Activated effector memory CD4-positive, alpha-beta T cell treated with Interleukin-2 at 50 U/mL for 16 hours (primary cell): ENCODE data around the gene CCDC175.

Experiments
- DNase-seq: peaks from one replicate; pipeline ENCODE4 v3.0.0-alpha.2; 2020

CCDC175 gene

DNA sequence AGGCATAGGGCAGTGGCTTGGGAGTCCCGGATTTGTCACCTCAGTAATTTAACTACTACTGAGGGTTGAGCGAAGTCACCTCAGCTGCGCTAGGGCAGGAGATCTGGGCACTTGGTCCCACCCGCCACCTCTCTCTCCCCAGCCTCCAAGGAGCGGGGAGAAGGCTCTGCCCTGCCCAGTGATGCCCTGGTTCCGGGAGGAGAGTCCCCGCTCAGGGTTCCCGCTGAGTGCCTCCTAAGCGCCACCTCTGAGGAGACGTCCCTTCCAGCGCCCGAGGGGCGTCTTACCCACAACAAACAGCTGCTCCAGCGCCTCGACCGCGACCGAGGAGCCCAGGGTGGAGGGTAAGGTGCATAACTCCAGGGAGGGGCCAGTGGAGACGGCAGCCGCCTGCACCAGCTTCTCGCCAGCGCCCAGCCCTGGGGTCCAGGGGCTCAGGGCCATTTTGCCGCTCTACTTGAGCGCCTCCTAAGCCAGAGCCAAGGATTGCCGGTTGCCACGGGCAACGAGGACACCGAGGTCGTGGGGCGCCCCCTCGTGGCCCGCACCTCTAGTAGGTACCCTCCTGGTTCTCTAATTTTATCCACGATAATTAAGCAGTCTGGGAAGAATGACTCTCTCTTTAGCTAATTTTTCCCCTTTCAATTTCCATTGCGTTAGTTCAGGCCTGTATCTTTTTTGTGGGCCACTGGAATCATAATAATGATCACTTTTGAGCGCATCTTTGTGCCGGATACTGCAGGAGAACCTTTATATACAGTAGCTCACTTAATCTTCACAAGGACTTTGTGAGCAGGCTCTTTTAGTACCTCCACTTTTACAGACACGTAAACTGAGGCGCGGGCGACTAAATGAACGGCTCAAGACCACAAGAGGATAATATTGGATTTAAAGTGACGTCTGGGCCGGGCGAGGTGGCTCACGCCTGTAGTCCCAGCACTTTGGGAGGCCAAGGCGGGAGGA is at the start of gene CCDC175:
Gene CCDC175, minus strand, starts transcription at position 481 of the 963 bp plus-strand sequence. Its CDS starts 37 bp downstream, at position 444.
- peak; percentile 58 for DNase-seq

DNA sequence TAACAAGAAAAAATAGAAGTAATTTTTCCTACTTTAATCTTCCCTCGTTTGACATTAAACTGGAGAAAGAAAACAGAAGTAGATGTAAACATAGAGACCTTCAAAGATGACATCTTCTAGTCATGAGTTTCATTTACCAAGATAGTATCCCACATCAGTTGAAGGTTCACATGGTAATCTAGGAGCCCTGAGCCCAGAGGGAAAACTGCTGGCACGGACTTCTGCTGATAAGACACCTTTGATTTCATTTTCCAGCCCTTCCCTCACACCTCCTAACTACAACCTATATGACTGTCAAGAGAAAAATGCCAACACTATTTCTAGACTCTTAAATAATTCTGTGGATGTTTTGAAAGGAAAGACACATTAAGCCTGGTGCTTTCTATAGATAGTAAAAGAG is 46.0 kb upstream of the CCDC175 start:
- DNase-seq, result no peak

DNA sequence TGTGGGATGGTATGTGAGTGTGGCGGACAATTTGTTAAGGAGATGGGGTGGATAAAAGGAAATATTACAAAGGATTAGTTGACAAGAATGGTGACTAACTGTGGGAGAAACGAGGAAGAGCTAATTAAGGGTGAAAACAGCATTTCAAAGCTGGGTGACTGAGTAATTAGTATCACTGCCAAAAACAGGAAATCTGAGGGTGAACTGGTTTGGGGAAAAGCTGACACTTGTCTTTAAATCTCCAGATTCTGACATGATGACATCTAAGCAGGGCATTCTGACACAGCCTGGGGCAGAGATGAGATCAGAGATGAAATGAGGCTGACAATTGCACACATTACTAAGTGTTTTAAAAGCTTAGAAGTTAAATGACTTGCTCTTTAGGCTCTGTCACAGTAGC is 42.4 kb upstream of the CCDC175 start:
- no peak for DNase-seq

DNA sequence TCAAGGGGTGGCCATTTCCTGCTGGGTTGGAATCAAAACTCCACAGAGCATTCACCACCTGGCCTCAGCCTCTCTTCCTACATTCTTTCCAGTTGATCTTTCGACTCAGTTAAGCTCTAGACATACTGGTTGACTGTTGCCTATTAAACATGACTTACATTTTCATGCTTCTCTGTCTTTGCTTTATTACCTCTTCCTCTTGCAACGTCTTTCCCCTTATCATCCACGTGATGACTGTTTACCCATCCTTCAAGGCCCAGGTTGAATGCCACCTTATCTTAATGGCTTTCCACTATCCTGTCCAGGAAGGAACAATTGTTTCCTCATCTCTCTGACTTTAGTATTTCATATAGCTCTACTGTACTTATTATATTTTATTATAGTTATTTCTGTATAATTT is 24.4 kb upstream of the CCDC175 start:
- DNase-seq, result no peak

DNA sequence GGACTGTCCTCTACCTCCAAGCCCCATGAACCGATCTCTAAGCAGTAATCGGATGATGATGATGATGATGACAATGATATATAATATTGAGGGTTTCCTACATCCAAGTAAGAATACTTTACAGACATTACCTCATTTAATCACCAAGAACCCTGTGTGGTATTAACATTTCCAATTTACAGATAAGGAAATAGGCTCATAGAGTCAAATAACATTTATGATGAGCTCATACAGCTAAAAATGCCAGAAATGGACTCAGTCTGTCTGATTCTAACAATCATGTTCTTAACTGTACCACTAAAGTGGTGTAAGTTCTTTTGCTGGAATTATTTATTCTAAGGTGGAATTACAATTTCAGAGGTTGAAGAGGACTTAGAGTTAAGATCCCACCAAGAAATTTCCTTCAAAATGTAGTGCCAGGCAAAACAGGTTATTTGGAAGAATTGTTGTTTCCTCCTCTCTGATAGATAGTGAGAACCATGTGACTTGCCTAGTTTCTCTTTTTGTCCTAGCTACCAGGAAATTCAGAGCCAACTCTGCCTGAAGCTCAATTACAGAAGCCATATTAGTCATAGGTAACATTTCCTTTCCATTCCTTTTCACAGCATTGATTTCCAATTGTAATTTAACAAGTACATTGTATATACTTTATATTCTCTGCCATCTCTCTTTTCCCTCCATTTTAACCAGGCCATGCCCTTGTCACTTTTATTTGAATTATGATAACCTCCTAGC is 23.8 kb upstream of the CCDC175 start:
- no peak for DNase-seq

DNA sequence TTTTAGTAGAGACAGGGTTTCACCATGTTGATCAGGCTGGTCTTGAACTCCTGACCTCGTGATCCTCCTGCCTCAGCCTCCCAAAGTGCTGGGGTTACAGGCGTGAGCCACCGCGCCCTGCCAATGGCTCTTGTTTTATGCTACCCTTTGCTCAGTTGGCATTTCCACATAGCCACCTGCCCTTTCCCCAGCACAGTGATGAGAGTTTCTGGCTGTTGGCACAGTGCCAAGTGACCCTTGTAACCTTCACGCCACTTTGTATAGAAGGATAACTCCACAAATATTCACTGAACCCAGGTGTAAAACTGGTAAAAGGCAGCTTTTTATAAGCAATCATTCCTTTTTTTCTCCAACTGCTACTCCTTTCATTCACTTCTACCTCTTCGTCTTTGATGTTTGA is 18.5 kb upstream of the CCDC175 start:
- DNase-seq, result no peak

DNA sequence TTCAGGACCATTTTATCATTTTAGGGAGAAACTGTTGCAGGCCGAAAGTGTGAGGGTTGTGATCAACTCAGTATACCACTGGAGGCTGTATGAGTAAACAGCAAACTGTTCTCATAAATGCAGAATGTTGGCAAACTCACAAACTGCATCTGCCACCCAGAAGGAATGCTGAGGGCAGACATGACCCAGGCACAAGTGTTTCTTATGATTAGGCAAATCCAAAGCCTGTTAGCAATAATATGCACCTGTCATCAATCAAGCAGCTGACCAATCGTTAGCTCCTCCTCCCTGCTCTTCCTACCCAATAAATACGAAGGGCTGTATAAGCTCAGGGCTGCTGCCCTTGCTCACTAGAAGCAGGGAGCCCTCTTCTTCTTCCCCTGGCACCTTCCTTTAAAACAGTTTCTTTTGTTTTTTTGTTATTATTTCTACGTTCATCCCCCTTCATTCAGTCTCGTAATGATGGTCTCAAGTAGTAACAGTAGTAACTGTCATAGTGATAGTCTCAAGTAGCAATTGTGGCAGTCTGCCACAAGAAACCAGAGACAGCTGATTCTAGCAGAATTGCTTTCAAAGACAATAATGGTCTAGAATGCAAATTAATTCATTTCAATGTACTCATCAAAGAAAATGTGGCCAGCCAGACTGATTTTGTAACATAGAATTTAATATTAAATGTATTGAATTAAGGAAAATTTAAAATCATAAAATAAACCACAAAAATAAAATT is 15.2 kb upstream of the CCDC175 start:
- DNase-seq, result no peak

DNA sequence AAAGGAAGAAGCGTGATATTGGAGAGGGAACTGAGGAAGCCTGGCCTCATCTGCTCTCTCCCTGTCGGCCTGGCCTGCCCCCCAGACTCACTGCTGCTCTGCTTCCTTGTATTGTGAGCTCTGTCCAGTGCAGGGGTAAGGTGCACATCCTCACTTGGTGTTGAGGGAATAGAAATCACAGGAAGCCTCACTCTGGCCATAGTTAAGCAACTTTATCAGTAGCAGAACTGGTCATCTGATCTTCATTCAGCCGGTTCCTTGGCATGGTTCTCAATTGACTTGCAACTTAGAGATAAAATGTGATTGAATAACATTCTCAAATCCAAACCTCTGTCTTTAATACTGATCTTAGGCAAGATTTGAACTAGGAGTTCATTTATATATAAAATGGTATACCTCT is 11.5 kb upstream of the CCDC175 start:
- no peak for DNase-seq

DNA sequence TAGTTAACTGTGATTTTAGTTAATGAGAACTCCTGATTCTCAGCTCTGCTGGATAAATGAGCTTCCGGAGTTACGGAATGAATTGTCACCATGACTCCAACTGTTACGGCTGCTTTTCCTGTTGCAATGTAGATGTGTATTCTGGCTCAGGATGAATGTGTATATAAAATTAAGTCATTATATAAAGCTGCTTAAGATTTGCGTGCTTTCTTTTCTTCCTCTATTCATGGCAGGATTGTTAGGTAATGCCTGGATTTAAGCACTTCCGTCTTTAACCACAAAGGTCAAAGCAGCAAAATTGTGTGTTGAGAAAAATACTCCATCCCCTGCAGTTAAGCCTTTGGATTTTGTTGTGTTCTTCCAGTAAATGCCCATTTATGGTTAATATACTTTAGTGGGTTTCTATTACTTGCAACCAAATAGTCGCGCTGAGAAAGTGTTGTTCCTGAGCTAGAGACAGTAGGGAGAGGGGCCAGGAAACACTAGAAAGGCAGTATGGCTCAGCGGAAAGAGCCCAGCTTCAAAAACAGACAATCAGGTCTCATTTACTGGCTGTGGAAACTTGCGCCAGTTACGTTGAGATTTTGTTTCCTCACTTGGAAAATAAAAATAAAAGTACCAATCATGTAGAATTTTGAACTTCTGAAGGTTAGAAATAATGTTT is 9.4 kb upstream of the CCDC175 start:
- DNase-seq, result no peak

DNA sequence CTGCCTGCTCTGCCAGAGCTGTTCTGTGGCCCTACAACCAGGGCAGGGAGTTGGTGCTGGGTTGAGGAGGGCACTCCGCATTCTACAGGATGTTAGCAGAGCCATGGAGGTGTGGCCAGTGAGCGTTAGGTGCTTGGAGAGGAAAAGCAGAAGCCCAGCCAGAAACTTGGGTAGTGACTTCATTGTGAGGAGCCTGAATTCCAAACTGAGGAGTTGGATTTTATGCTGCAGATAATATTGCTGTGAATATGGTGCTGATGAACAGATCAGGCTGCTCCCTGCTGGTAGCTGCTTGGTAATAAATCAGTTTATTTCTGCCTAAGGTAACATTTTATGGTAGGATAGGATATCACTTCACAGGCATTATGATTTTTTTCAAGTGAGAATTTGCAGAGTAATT is 7.1 kb upstream of the CCDC175 start:
- DNase-seq, result no peak

DNA sequence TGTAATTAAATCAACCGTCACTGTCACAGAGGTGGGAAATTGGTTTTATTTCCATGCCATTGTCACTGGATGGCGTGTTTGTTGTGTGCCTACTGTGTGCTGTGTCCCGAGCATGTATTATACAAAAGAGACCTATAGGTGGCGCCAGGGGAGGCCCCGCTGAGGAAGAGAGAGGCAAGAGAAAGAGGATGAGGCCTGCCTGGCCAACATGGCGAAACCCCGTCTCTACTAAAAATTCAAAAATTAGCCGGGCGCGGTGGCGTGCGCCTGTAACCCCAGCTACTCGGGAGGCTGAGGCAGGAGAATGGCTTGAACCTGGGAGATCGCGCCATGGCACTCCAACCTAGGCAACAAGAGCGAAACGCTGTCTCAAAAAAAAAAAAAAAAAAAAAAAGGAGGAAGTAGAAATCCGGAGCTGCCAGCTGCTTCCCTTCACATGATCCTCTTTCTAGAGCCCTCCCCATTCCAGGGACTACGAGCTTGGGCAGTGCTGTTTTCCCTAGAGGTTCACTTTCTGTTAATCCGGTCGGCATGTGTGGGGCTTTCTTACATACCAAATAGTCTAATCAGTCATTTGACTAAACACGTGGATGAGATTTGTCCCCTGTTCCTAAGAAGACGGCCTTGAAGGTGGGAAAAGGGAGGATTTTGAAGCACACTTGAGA is 6.4 kb upstream of the CCDC175 start:
- no peak for DNase-seq

DNA sequence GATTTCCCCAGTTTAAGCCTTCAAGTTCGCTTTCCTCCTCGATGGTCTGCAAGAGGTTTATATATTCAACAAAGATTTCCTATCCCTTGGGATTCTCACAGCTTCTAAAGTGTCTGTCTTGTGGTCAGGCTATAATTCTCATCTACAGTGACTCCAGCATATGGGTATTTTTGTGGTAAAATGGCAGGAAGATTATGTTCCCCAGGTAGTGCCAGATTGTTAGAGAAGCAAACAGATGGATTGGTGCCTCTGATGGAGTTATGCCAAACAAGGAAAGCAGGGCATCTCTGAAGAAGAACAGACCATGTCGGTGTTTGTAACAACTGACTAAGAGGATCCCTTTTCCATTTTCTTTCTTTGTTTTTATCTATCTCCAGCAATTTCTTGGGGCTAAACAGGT is 5.5 kb upstream of the CCDC175 start:
- DNase-seq, result no peak

DNA sequence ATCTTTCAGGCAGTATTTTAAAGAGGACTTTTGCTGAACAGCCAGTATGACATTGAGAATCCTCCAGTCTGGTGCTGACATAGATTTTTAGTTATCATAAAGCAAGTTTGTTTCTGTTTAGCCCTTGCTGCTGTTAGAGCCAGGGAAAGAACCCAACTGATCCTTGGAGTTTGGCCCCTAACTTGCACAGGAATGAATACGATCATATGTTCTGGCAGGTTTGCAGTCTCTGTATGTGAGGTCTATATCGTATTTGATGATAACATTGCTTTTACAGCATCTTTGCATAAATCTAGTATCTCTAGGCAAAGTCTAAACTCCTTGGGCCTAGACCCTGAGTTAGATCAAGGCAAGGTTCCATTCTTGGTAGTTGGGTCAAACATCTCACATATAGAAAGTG is 4.3 kb upstream of the CCDC175 start:
- no peak for DNase-seq

DNA sequence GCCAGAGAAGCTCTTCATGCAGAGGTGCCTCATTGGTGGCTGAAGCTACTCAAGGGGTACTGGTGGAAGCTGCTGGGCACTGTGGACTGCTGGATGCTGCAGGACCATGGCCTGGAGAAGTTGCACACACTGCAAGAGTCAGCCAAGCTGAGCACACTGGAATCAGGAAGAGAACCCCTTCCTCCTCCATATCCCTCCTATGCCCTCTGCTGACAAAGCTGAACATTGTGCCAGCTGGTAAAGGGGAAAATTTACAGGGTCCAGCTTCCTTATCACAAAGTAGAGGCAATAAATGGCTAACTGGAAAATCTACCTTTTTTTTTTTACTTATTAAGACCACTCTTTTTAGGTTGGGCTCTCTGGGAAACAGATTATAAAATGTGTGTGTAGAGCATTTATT is 6.5 kb downstream of the CCDC175 start:
- no peak for DNase-seq

DNA sequence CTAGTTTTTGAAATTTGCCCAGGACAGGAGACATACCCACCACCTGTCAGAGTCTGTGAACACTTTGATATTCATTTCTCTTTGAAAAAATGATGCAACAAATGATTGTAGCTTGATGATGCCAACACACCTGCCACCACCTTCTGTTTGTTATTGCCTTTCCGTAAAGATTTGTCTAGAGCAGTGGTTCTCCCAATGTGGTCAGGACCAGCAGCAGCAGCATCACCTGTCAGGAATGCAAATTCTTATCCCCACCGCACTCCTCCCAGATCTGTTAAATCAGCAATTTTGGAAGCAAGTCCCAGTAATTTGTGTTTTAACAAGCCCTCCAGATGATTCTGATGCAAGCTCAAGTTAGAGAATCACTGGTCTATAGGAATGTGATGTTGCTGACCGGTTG is 9.9 kb downstream of the CCDC175 start:
- no peak for DNase-seq

DNA sequence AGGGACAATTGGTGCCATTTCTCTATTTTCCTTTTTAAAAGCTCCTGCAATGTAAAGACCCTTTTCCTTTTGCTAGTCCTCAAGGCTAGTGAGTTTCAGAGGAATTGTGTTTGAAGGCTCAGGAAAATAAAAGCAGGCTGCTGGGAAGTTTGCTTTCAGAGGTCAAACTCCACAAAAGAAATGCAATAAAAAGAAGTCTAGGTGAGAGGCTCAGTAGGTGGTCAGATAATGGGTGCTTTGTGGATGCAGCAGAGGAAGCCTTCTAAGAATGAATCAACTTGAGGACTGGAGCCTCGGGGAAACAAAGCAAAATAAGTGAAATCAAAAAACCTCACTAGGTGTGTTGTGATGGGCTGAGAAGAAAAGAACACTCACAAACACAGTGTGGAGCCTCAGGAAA is 10.3 kb downstream of the CCDC175 start:
- no peak for DNase-seq

DNA sequence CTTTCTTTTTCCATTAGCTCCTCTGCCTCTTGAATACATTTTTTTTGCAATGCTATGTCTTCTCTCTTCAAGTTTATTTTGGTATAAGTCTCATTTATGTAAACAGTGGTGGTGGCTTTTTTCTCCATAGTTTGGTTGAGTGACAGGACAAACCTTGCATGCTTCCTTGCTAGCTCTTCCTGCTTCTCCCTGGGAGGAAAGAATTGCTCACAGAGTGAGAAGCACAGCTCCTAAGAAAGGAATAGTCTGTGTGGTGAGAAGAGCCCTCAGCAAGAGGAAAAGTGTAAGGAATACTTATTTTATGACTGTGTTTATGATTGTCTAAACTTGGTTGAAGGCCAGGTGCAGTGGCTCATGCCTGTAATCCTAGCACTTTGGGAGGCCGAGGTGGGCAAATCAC is 11.5 kb downstream of the CCDC175 start:
- DNase-seq, result no peak

DNA sequence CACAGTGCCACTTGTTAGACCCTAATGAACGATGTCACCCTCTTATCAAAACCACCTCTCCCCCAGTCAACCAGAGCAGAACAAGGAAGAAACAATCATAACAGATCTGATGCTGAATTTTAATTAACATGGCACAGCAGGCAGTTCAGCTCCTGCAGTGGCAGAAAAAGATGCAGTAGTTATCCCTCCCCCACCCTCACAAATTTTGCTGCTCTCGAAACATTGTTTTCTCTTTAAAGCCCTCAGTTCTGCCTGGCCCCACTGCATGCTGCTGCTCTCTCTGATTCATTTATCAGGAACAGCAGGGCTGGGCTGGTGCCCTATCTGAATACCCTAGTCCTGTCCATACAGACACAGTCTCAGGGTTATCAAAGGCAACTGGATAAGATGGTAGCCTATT is 12.2 kb downstream of the CCDC175 start:
- no peak for DNase-seq

DNA sequence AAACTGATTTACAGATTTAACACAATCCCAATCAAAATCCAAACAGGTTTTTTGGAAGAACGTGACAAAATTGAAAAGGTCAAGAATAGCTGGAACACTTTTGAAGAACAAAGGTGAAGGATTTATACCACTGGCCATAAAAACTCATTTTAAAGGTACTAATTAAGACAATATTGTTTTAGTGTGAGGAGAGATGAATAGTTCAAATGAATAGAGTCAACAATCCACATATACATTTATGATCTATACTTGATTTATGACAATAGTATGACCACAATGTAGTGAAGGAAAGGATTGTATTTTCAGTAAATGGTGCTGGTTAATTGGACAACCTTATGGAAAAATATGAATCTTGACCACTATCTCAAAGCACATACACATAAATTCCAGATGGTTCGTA is 29.3 kb downstream of the CCDC175 start:
- no peak for DNase-seq

DNA sequence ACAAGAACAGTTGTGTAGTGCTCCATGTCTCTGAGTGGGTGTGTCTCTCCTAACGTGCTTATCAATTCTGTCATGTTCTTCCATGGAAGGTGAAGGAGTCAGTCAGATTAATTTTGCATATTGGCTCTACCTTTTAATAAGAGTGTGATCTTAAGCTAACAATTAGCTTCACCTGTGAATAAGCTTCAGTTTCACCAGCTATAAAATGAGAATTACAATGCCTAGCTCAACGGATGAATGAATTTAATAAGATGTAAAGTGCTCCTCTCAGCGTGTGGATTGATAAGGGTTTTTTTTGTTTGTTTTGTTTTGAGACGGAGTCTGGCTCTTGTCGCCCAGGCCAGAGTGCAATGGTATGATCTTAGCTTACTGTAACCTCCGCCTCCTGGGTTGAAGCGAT is 32.7 kb downstream of the CCDC175 start:
- DNase-seq, result no peak

DNA sequence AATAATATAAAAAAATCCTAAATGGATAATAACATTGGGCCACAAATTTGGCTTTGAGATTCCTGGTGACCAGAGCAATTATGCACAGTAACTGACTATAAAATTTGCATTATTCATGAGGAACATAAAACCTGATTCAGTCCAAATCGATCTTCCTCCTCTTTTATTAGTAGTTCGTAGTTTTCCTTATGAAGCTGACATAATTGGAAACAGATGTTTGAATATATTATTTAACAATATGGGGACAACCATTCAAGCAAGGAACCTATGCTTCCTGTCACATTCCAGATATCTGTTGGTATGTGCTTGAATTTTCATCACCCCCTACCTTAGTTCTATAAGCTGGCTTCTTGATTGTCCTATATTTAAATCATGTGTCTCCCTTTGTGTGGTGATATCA is 34.9 kb downstream of the CCDC175 start:
- DNase-seq, result no peak

DNA sequence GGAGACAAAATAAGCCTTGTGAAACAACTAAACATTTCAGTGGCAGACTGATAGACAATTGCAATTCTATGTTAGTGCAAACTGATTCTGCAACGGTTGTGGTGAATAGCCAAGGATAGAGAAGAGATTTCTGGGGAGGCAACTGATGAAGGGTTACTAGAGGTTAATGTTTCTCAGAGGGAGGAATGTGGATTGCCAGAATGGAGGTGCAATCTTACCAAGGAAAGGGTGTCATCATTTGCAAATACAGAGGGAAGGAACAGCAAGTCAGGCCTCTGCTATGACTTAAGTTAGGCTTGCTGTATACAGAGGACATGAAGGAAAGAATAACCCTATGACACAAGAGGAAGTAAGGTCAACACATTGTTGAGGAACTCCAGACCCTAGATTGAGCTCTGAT is 35.8 kb downstream of the CCDC175 start:
- DNase-seq, result no peak
